Epithelial cell of esophagus (primary cell): ENCODE data around the gene TMED3.
A peak's percentile ranks its signal among the peaks of the same experiment; 100 is the strongest.

ENCODE experiments used
- DNase-seq: peaks from one replicate; pipeline ENCODE4 v3.0.0; 2010; ENCODE audit warnings: low read depth
- H3K4me3 ChIP-seq: 2 replicates; pipeline ENCODE4 v1.5.1; 2011; ENCODE audit warnings: mild to moderate bottlenecking, low read length, control low read depth
- CTCF ChIP-seq: IDR thresholded peaks from 2 replicates; pipeline ENCODE4 v1.5.1; 2011; ENCODE audit warnings: low read depth, mild to moderate bottlenecking, low read length, control low read depth, inconsistent platforms; ENCODE audit not compliant: insufficient read depth; ENCODE audit errors: missing control alignments

Gene TMED3

DNA sequence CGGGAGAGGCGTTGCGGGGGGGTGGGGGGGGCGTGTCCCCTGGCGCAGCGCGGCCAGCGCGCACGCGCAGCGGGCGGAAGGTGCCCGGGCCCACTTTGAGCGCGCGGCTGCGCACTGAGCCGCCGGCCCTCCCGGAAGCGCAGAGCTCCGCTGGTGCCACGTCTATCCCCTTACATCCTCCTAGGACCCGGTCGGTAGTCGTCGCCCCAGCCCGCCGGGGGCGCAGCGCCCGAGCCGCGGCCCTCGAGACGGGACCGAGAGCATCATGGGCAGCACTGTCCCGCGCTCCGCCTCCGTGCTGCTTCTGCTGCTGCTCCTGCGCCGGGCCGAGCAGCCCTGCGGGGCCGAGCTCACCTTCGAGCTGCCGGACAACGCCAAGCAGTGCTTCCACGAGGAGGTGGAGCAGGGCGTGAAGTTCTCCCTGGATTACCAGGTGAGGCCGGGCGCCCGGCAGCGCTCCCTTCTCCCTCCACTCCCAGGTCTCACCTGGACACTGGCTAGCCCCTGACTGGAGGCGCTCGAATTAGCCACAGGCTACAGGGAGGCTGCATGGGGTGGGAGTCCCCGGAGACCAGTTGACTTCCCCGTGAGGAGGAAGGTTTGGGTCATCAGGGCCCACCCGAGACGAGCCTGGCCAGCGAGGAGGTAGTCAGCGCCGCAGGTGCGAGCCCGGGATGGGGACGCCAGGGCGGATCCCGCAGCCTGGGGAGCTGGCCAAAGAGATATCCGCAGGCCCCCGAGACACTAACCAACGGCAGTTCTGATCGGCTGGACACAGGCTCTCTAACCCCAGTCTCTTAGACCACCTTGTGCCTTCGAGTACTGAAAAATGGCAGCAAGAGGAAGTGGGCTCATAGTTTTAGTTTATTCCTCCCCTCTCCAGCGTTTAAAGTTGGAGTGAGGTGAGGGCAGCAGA lies at the start of gene TMED3:
TSS of gene TMED3 (plus strand) at position 128 of the 916 bp plus-strand sequence. CDS start at position 266, 138 bp downstream.
- TF ChIP-seq CTCF: no peak
- DNase-seq: peak; percentile 83
- peak within 1 kb of the TSS; percentile 90 for H3K4me3 ChIP-seq

- DNase-seq: no peak
- no peak overlapping the region for H3K4me3 ChIP-seq
- TF ChIP-seq CTCF: no peak
Observed at GRCh38 chr15:79261836-79262235, 49.1 kb upstream of the TMED3 start.

DNA sequence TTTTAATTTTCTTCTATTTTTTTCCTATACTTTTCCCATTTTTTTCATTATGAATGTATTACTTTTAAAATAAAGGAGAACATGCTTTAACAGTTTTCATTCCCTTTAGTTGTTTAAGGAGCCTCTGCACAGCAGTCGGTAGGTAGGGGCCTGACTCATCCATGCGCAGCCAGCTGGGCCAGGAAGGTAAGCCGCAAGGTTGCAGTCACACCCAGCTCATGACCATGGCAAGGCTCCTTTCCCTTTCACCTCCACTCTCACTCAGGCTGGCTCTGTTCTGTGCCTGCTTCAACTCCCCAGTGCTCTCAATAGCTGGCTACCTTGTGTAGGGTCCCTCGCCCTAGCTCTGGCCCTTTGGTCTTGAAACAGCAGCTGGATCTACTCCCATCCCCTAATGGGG lies 45.7 kb upstream of the TMED3 start:
- no peak overlapping the region for H3K4me3 ChIP-seq
- no peak for TF ChIP-seq CTCF
- peak; percentile 50 for DNase-seq

- no peak for DNase-seq
- no peak for TF ChIP-seq CTCF
- no peak overlapping the region for H3K4me3 ChIP-seq
Observed at GRCh38 chr15:79265987-79266579, 44.8 kb upstream of the TMED3 start.

DNA sequence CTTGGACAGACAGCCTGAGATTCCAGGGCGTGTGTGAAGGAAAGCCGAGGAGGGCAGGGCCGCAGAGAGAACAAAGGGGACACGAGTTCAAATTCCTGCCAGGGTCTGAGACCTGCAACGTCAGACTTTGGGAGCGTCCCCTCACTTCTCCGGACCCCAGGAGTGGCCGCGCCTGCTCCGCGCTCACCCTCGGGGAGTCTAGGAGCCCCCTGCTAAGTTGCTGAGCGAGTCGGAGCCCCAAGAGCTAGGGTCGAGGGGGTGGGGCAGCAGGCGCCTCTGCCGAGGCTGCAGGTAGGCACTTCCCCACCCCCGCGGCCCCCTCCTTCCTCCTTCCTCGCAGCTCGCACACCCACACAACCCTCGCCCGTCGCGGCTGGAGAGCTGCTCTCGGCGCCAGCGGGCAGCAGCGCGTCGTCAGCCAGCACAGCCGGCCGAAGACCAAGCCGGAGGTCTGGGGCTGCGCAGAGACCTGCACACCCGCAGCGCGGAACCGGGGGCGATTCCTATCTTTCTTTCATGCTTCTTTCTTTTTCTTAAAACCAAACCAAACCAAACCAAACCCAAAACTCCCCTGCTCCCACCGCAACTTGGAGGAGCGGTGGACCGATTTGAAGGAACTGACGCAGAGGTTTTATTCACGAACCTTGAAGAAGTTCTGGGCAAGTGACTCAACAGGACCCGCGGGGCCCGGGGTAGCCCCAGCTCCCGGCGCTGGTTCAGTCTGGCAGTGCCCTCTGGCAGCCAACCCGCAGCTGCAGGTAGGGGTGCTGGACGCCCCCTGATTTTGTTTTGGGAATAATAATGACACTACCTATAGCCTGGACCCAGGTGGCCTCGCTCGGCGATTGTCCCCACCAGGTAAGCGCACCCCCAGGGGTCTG lies 28.3 kb upstream of the TMED3 start, which contains the start of gene ANKRD34C:
TSS of gene ANKRD34C (plus strand) at position 352 of the 881 bp plus-strand sequence. CDS start 10,563 bp downstream, outside the sequence.
- H3K4me3 ChIP-seq: no peak within 1 kb of the TSS
- TF ChIP-seq CTCF: no peak
- DNase-seq: no peak

DNA sequence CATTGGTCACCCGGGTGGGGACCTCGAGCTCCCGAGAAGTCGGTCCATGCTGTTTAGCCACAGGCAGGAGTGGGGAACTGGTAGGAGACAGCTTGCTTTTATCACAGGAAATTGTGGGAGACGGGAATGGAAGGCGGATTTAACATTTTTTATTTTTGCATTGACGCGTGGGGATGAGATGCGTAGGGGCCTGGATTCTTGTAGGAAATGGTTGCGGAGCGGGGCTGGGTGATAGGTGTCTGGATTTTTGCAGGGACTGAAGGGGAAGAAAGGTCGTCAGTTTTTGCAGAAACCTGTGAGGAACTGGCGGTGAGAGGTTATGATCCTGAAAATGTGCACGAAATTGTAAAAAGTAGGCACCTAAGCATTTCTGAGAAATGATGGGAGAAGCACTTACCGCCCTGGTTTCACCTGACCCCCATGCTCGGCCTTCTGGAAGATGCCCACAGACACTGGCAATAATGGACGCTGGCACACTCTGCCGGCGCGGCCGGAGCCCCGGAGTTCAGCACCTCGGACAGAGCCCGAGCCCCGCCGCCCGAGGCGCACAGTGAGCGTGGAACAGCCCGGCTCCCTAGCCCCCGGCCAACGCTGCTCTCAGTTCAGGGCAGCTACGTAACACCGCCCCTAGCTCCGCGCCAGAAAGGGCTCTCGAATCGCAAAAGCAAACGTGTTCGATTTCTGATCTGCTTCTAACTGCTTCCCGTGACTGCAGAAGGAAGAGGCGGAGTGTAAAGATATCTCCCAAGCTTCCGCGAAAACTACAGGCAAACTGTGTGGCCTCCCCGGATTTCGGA lies 27.5 kb upstream of the TMED3 start:
- DNase-seq: peak; percentile 42
- no peak for TF ChIP-seq CTCF
- no peak overlapping the region for H3K4me3 ChIP-seq
